HS-5 (cell line): ENCODE data around the gene ICA1L.
"Not testable (repeated sequence)": the region's sequence is repeated elsewhere in the genome, so short reads cannot be mapped to it uniquely, and the experiment has no call there.

ENCODE experiments used
- DNase-seq: peaks from one replicate; pipeline ENCODE4 v3.0.0-alpha.2; 2012; ENCODE audit warnings: low read depth

Gene ICA1L

GRCh38 chr2:202871300-202872141, at the start of gene ICA1L:
Gene ICA1L (minus strand): TSS chr2:202871766. CDS start chr2:202829009, 42,757 bp downstream.
- peak; percentile 20 for DNase-seq

GRCh38 chr2:202918860-202919259, 47.3 kb upstream of the ICA1L start:
- no peak for DNase-seq

- DNase-seq: not testable (repeated sequence)
Observed at GRCh38 chr2:202912342-202913201, 41.0 kb upstream of the ICA1L start.

GRCh38 chr2:202911512-202912341, 40.2 kb upstream of the ICA1L start, which contains the start of the genes CARF and WDR12:
Gene CARF (plus strand): TSS chr2:202912275. CDS start chr2:202941903, 29,628 bp downstream.
Gene WDR12 (minus strand): TSS chr2:202911673. CDS start chr2:202911476, 197 bp downstream.
- peak; percentile 89 for DNase-seq

GRCh38 chr2:202911203-202911511, 39.6 kb upstream of the ICA1L start:
- DNase-seq: no peak

- no peak for DNase-seq
Observed at GRCh38 chr2:202910698-202911097, 39.1 kb upstream of the ICA1L start.

- DNase-seq: not testable (repeated sequence)
Observed at GRCh38 chr2:202910250-202910649, 38.7 kb upstream of the ICA1L start.

- no peak for DNase-seq
Observed at GRCh38 chr2:202909394-202910192, 38.0 kb upstream of the ICA1L start.

GRCh38 chr2:202908186-202908585, 36.6 kb upstream of the ICA1L start:
- DNase-seq: no peak

GRCh38 chr2:202905507-202905906, 33.9 kb upstream of the ICA1L start:
- not testable (repeated sequence) for DNase-seq

- DNase-seq: no peak
Observed at GRCh38 chr2:202885190-202885589, 13.6 kb upstream of the ICA1L start.

- peak; percentile 19 for DNase-seq
Observed at GRCh38 chr2:202883987-202884675, 12.6 kb upstream of the ICA1L start.

GRCh38 chr2:202881570-202881969, 10.0 kb upstream of the ICA1L start:
- DNase-seq: no peak

- no peak for DNase-seq
Observed at GRCh38 chr2:202877699-202878098, 6.1 kb upstream of the ICA1L start.

GRCh38 chr2:202870431-202871299, 901 bp downstream of the ICA1L start:
- DNase-seq: no peak

- no peak for DNase-seq
Observed at GRCh38 chr2:202861987-202862386, 9.6 kb downstream of the ICA1L start.

GRCh38 chr2:202858601-202859000, 13.0 kb downstream of the ICA1L start:
- no peak for DNase-seq

GRCh38 chr2:202849343-202849742, 22.2 kb downstream of the ICA1L start:
- DNase-seq: not testable (repeated sequence)

GRCh38 chr2:202848813-202849212, 22.8 kb downstream of the ICA1L start:
- DNase-seq: no peak
